ENCODE measurements around the gene EIF3D. TPM values are rescaled to one million over a fixed set of nuclear protein-coding genes. Genes with fewer than 3 reads are reported as not detected.
A peak's percentile ranks its signal among the peaks of the same experiment; 100 is the strongest.

The EIF3D gene
- total and polyA plus RNA-seq, 2 experiments from 2014 or later, result 148 to 381 TPM

- TF ChIP-seq ZNF462 (CRISPR knock-in tag; IDR thresholded peaks at IDR 0.05) (no peak), POLR2AphosphoS5 (IDR thresholded peaks at IDR 0.05; ENCODE audit: low read depth) (no peak)
Observed at GRCh38 chr22:36491155-36491554, 37.8 kb downstream of the EIF3D start (continued).

- Histone ChIP-seq H3F3A (replicated peaks; ENCODE audit: low read depth) (0 out of 2 replicates have a peak, but pooled peaks cover 8% of the 10 kb centered on the region), H3K4me3 (no peak overlapping the region), H3K79me2 (replicated peaks; ENCODE audit: insufficient read depth) (no peaks in the 10 kb centered on the region), H3K27ac (ENCODE audit: low read depth) (no peak overlapping the region), H3K9me2 (ENCODE audit: insufficient read depth) (peaks cover 5% of the 10 kb centered on the region), H2AFZ (no peak overlapping the region), H4K20me1 (replicated peaks; ENCODE audit: insufficient read depth) (no peaks in the 10 kb centered on the region), H3K36me3 (ENCODE audit: insufficient read depth) (no peaks in the 10 kb centered on the region; the same call in 1 of the 2 replicates), H3K27me3 (ENCODE audit: insufficient read depth) (peaks cover 9% of the 10 kb centered on the region), H3K4me2 (no peak overlapping the region), H3K4me1 (ENCODE audit: insufficient read depth) (0 out of 2 replicates have a peak, but pooled peaks cover 3% of the 10 kb centered on the region)
- ATAC-seq (peak; percentile 24), DNase-seq (ENCODE audit: low spot score) (peak; percentile 81)
- no peak overlapping the region for H3K4me3 Mint-ChIP-seq
- TF ChIP-seq ETS1 (IDR thresholded peaks at IDR 0.05) (no peak), CTCF (conservative IDR thresholded peaks at IDR 0.05; ENCODE audit: low read depth in 2 of 2) (peak; percentile 76 to 87)
- H3K27me3 Mint-ChIP-seq (ENCODE audit: insufficient read depth, low read depth, poor library complexity), result peaks cover 28% of the 10 kb centered on the region
- no peaks in the 10 kb centered on the region for H3K4me1 Mint-ChIP-seq
- peaks cover 26% of the 10 kb centered on the region for H3K9me3 Mint-ChIP-seq
- H3K27ac Mint-ChIP-seq, result no peak overlapping the region
- H3K36me3 Mint-ChIP-seq (ENCODE audit: low read depth), result peaks cover 42% of the 10 kb centered on the region
Observed at GRCh38 chr22:36486619-36487384, 42.2 kb downstream of the EIF3D start.

Data from GM23338 (cell line).